Skeletal muscle satellite cell (primary cell): ENCODE data around the gene ALK.

ENCODE experiments used
- H3K27me3 ChIP-seq: 2 replicates; pipeline ENCODE4 v1.7.0; 2013; ENCODE audit warnings: low read length; ENCODE audit not compliant: control insufficient read depth, insufficient read depth
- H3K36me3 ChIP-seq: 2 replicates; pipeline ENCODE4 v1.7.0; 2013; ENCODE audit warnings: mild to moderate bottlenecking, control low read depth, low read length; ENCODE audit not compliant: insufficient read depth
- H3K4me1 ChIP-seq: 2 replicates; pipeline ENCODE4 v1.7.0; 2013; ENCODE audit warnings: low read length; ENCODE audit not compliant: control insufficient read depth, insufficient read depth
- H3K4me2 ChIP-seq: 2 replicates; pipeline ENCODE4 v1.7.0; 2013; ENCODE audit warnings: mild to moderate bottlenecking, low read length
- H3K4me3 ChIP-seq: 2 replicates; pipeline ENCODE4 v1.7.0; 2013; ENCODE audit warnings: low read length
- H3K9ac ChIP-seq: 2 replicates; pipeline ENCODE4 v1.7.0; 2013; ENCODE audit warnings: mild to moderate bottlenecking, low read depth, low read length, moderate library complexity
- H3K9me3 ChIP-seq: replicated peaks from 2 replicates; pipeline ENCODE4 v1.7.0; 2013; ENCODE audit warnings: mild to moderate bottlenecking, control low read depth, low read length

ALK gene

DNA sequence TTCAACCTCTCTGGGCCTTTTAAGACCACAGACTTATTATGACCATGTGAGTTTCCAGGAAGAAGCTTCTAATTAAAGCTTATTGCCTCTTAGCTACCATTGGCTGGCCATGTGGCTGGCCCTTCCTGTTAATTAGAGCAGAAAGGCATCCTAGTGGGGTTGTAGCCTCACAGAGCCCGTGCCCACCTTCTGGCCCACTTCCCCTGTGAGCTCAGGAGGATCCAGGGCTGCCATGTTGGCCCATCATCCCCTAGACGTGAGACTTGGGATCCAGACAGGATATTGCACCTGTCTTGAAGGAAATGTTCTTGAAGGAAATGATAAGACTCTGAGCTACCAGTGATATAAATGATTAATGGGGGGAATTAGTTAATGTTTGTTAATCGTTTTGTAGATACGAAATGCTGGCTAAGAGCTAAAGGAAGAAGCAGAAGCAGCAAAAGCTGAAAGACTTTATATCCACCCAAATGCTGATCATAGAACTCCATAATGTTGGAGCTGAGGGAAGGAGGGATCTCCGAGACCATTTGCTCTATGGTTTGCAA is 550.7 kb downstream of the ALK start:
- no peak overlapping the region for H3K4me3 ChIP-seq
- H3K9me3 ChIP-seq, result no peaks in the 10 kb centered on the region
- no peaks in the 10 kb centered on the region for H3K36me3 ChIP-seq
- H3K27me3 ChIP-seq, result no peaks in the 10 kb centered on the region
- H3K9ac ChIP-seq, result no peak overlapping the region
- peaks cover 4% of the 10 kb centered on the region for H3K4me1 ChIP-seq
- H3K4me2 ChIP-seq, result no peak overlapping the region

DNA sequence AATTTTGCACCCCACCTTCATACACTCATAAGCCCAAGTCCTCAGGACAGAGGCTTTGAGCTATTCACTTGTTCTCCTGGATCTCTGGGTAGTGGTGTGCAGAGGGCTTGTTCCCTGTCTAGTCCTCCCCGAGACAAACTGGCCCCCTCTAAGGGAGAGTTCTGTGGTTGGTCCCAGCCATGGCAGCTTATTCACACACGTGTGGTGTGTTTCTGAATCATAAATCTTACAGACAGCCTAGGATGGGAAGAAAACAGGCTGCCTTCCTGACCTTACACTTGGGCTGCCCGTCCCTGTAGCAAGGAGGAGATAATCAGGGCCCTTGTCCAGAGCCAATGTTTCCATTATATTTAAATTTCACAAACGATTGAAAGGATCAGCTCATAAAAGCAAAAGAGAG is 551.2 kb downstream of the ALK start:
- H3K27me3 ChIP-seq, result no peaks in the 10 kb centered on the region
- H3K9me3 ChIP-seq, result no peaks in the 10 kb centered on the region
- no peaks in the 10 kb centered on the region for H3K36me3 ChIP-seq
- no peak overlapping the region for H3K9ac ChIP-seq
- no peak overlapping the region for H3K4me3 ChIP-seq
- H3K4me2 ChIP-seq, result no peak overlapping the region
- H3K4me1 ChIP-seq, result peaks cover 4% of the 10 kb centered on the region

DNA sequence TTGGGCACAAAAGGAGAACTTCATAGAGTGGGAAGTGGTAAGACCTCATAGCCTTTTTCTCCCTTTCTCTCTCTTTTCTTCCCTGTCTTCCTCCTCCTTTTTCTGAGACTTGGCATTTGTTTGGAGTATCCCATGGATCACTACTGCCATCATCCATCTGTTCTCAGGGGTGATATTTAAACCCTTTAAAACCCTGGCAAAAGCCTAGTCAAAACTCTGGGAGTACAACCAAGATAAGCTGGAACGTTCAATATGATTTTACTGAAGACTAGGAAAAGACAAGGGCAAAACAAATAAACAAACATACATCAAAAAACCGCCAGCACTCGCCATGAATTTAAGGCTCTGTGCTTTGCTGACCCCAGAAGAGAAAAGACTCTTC is 552.7 kb downstream of the ALK start:
- Histone ChIP-seq H3K4me1 (peaks cover 4% of the 10 kb centered on the region), H3K4me3 (no peak overlapping the region), H3K36me3 (no peaks in the 10 kb centered on the region), H3K9ac (no peak overlapping the region), H3K9me3 (no peaks in the 10 kb centered on the region), H3K4me2 (no peak overlapping the region), H3K27me3 (no peaks in the 10 kb centered on the region)

DNA sequence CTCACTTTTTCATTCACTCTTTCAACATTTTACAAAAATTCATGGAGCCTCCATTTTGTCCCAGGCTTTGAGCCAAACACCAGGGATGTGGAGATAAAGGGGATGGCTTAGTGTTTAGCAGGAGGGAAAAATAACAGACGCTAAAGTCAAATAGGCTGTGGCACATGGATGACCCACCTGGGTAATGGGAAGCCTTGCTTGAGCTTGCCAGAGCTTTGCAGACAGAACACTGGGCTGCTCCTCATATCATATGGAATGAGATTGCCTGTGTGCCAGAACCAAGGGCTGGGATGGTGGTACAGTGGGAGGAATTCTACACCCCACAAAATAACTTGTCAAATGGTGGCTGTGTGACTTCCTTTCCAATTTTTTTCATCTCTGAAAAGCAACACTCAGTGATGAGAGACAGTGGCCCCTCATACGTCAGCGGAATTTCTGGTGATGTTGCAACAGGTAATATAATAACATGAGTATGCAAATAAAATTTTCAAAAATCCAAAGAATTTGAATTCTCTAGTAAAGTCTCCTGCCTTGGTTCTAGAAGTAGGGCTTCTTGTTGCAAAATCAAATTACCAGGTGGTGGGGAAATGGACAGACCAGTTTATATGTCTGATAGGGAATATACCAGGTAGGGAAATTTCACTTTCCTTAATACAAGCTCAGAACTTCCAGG is 553.3 kb downstream of the ALK start:
- H3K4me2 ChIP-seq, result no peak overlapping the region
- H3K9ac ChIP-seq, result no peak overlapping the region
- H3K4me1 ChIP-seq, result peaks cover 4% of the 10 kb centered on the region
- no peaks in the 10 kb centered on the region for H3K36me3 ChIP-seq
- H3K9me3 ChIP-seq, result no peaks in the 10 kb centered on the region
- no peak overlapping the region for H3K4me3 ChIP-seq
- no peaks in the 10 kb centered on the region for H3K27me3 ChIP-seq

- H3K4me1 ChIP-seq, result peaks cover 3% of the 10 kb centered on the region
- H3K9ac ChIP-seq, result no peak overlapping the region
- H3K4me3 ChIP-seq, result no peak overlapping the region
- H3K9me3 ChIP-seq, result no peaks in the 10 kb centered on the region
- no peak overlapping the region for H3K4me2 ChIP-seq
- H3K36me3 ChIP-seq, result no peaks in the 10 kb centered on the region
- no peaks in the 10 kb centered on the region for H3K27me3 ChIP-seq
Observed at GRCh38 chr2:29363111-29363510, 558.3 kb downstream of the ALK start.

DNA sequence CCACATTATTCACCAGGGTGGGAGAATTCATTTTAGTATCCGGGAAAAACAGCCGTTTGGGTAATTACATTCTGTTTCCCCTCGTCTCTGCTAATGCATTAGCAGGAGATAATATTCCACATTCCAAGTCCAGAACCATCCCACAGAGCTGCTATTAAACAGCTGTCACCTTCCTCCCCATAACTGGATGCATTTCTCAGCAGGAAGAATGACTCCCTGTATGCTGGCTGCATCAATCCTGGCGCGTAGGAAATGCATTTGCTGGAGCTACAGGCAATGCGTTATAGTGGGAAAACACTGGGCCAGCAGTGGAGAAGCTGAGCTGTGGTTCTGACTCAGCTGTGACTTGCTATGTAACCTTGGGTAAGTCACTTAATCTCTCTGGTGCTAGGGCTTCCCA is 560.2 kb downstream of the ALK start:
- no peaks in the 10 kb centered on the region for H3K36me3 ChIP-seq
- no peaks in the 10 kb centered on the region for H3K4me1 ChIP-seq
- no peaks in the 10 kb centered on the region for H3K27me3 ChIP-seq
- no peak overlapping the region for H3K4me3 ChIP-seq
- no peak overlapping the region for H3K4me2 ChIP-seq
- no peaks in the 10 kb centered on the region for H3K9me3 ChIP-seq
- no peak overlapping the region for H3K9ac ChIP-seq

GRCh38 chr2:29360016-29360784 is 561.2 kb downstream of the ALK start:
- H3K9me3 ChIP-seq, result no peaks in the 10 kb centered on the region
- no peaks in the 10 kb centered on the region for H3K27me3 ChIP-seq
- no peak overlapping the region for H3K4me2 ChIP-seq

GRCh38 chr2:29353403-29353991 is 567.9 kb downstream of the ALK start:
- no peak overlapping the region for H3K9ac ChIP-seq
- H3K9me3 ChIP-seq, result no peaks in the 10 kb centered on the region
- no peak overlapping the region for H3K4me2 ChIP-seq
- H3K4me1 ChIP-seq, result no peaks in the 10 kb centered on the region
- H3K27me3 ChIP-seq, result no peaks in the 10 kb centered on the region
- no peak overlapping the region for H3K4me3 ChIP-seq
- no peaks in the 10 kb centered on the region for H3K36me3 ChIP-seq

More at GRCh38 chr2:29360016-29360784, 561.2 kb downstream of the ALK start:
- no peaks in the 10 kb centered on the region for H3K36me3 ChIP-seq
- H3K4me1 ChIP-seq, result no peaks in the 10 kb centered on the region
- H3K4me3 ChIP-seq, result no peak overlapping the region
- H3K9ac ChIP-seq, result no peak overlapping the region

- no peaks in the 10 kb centered on the region for H3K4me1 ChIP-seq
- H3K9ac ChIP-seq, result no peak overlapping the region
- no peaks in the 10 kb centered on the region for H3K9me3 ChIP-seq
- H3K36me3 ChIP-seq, result no peaks in the 10 kb centered on the region
- peaks cover 6% of the 10 kb centered on the region for H3K27me3 ChIP-seq
- no peak overlapping the region for H3K4me3 ChIP-seq
- no peak overlapping the region for H3K4me2 ChIP-seq
Observed at GRCh38 chr2:29351916-29352591, 569.3 kb downstream of the ALK start.

GRCh38 chr2:29351248-29351647 is 570.1 kb downstream of the ALK start:
- H3K4me1 ChIP-seq, result no peaks in the 10 kb centered on the region

GRCh38 chr2:29349316-29350030 is 571.9 kb downstream of the ALK start:
- peaks cover 18% of the 10 kb centered on the region for H3K27me3 ChIP-seq
- no peaks in the 10 kb centered on the region for H3K9me3 ChIP-seq
- H3K4me2 ChIP-seq, result no peak overlapping the region
- H3K36me3 ChIP-seq, result no peaks in the 10 kb centered on the region
- no peak overlapping the region for H3K9ac ChIP-seq
- no peaks in the 10 kb centered on the region for H3K4me1 ChIP-seq
- no peak overlapping the region for H3K4me3 ChIP-seq

More at GRCh38 chr2:29351248-29351647, 570.1 kb downstream of the ALK start:
- Histone ChIP-seq H3K9me3 (no peaks in the 10 kb centered on the region), H3K9ac (no peak overlapping the region), H3K4me2 (no peak overlapping the region), H3K36me3 (no peaks in the 10 kb centered on the region), H3K4me3 (no peak overlapping the region), H3K27me3 (peaks cover 13% of the 10 kb centered on the region)
